GM18505 (cell line): ENCODE results near the gene COL4A2.

Experiments
- ATAC-seq: cut with Tn5 transposase; IDR thresholded peaks from one replicate; pipeline ENCODE4 v1.9.1; 2021; ENCODE audit not compliant: unreplicated experiment
- POLR2A ChIP-seq: IDR thresholded peaks from 4 replicates; pipeline ENCODE4 v1.6.1; 2011; ENCODE audit warnings: borderline replicate concordance; ENCODE audit not compliant: insufficient read depth, insufficient read length; ENCODE audit errors: extremely low read depth

Gene COL4A2

GRCh38 chr13:110422913-110423688 is 116.0 kb downstream of the COL4A2 start:
- TF ChIP-seq POLR2A, result no peak

GRCh38 chr13:110423689-110424302 is 116.7 kb downstream of the COL4A2 start:
- no peak for TF ChIP-seq POLR2A
- ATAC-seq, result no peak

More at GRCh38 chr13:110422913-110423688, 116.0 kb downstream of the COL4A2 start:
- no peak for ATAC-seq

GRCh38 chr13:110424569-110425443 is 117.7 kb downstream of the COL4A2 start:
- TF ChIP-seq POLR2A, result no peak
- no peak for ATAC-seq

- no peak for TF ChIP-seq POLR2A
- ATAC-seq, result no peak
Observed at GRCh38 chr13:110425444-110425780, 118.3 kb downstream of the COL4A2 start.

- TF ChIP-seq POLR2A, result no peak
- no peak for ATAC-seq
Observed at GRCh38 chr13:110426735-110427134, 119.7 kb downstream of the COL4A2 start.

- ATAC-seq, result no peak
- TF ChIP-seq POLR2A, result no peak
Observed at GRCh38 chr13:110428313-110428712, 121.2 kb downstream of the COL4A2 start.

- no peak for ATAC-seq
Observed at GRCh38 chr13:110430391-110431336, 123.6 kb downstream of the COL4A2 start.

GRCh38 chr13:110431425-110432294 is 124.6 kb downstream of the COL4A2 start:
- ATAC-seq, result no peak
- no peak for TF ChIP-seq POLR2A

More at GRCh38 chr13:110430391-110431336, 123.6 kb downstream of the COL4A2 start:
- TF ChIP-seq POLR2A, result no peak

- no peak for TF ChIP-seq POLR2A
Observed at GRCh38 chr13:110432522-110432921, 125.4 kb downstream of the COL4A2 start.

GRCh38 chr13:110433014-110433413 is 125.9 kb downstream of the COL4A2 start:
- no peak for ATAC-seq
- no peak for TF ChIP-seq POLR2A

More at GRCh38 chr13:110432522-110432921, 125.4 kb downstream of the COL4A2 start:
- no peak for ATAC-seq

- ATAC-seq, result no peak
- TF ChIP-seq POLR2A, result no peak
Observed at GRCh38 chr13:110434629-110435028, 127.5 kb downstream of the COL4A2 start.
